UCSD-AML1 (cell line): Measurements from ENCODE around the gene SMARCA2.

Experiments used
- DNase-seq: peaks from one replicate; lab custom pipeline; 2025; ENCODE audit not compliant: unreplicated experiment; lab: John Stamatoyannopoulos, UW

Gene SMARCA2

DNA sequence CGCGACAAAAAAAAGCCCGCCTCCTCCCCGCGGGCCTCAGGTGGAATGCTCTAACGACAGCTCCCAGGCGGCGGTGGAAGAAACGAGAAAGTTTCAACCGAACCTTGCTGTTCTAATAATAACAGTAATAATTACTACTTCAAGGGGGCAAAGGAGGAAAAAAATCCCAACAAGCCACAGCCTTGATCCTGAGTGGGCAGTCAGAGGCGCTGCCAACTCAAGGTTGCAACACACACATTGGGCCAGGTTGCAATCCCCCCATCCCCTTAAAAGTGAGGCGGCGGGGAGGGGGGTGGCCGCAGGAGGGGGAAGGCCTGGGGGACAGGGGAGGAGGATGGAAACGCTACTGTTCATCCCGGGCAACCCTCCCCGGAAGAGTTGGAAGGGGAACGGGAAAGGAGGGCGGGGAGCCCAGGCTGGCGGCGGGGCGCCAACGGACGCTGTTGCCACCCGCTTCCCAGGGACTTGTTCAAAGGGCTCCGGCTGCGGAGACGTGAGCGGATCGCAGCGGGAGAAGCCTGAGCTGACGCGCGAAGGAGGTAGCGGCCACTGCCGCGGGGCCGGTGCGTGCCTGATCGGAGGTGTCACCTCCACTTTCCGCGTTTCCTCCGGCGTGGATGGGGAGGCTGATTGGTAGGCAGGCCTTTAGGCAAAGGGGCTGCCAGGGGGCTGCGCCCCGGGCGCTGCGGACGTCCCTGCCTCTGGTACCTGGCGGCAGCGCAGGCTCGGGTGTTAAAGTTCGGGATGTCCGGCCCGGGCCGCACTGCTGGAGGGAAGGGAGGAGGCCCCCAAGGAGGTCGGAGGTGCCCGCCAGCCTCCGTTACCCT, 647 bp downstream of the SMARCA2 start:
- peak; percentile 59 for DNase-seq

DNA sequence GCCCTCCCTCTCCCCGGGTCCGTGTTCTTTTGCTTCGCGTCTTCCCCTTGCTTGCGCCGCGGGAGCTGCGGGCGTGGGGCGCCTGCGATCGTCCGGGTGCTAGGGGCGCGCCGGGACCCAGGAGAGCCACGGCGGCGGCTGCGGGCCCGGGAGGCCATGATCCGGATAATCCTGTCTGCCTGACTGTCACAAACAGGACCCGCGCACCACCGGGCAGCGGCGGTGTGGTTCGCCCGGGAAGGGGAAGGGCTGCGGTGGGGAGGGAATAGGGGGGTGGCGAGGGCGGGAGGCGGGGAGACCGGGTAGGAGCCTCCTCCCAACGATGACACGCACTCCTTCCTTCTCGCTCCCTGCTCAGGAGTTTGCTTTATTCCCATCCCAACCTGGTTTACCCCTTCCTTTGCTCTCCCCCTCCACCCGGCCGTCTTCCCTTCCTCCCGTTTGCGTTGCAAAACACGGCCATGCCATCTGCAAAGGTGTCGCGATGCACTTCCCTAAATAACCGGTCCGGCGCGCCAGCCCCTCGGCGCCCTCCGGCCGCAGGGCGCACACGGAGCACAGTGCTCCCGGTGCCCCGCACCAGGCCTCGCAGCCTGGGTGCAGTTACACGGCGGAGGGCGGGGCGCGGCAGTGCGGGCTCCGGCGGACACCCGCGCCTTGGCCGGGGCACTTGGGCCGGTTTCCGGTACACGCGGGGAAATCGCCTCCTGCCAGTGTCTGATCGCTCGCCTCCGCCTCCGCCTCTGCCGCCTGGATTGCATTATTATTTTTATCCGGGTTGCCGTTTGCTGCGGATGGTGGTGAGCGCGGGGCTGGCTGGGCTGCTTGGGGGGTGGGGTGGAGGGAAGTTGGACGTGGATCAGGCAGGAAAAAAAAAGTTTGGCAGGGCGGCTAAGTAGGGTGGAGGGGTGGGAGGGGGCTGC, 1.5 kb downstream of the SMARCA2 start:
- DNase-seq: peak; percentile 82

DNA sequence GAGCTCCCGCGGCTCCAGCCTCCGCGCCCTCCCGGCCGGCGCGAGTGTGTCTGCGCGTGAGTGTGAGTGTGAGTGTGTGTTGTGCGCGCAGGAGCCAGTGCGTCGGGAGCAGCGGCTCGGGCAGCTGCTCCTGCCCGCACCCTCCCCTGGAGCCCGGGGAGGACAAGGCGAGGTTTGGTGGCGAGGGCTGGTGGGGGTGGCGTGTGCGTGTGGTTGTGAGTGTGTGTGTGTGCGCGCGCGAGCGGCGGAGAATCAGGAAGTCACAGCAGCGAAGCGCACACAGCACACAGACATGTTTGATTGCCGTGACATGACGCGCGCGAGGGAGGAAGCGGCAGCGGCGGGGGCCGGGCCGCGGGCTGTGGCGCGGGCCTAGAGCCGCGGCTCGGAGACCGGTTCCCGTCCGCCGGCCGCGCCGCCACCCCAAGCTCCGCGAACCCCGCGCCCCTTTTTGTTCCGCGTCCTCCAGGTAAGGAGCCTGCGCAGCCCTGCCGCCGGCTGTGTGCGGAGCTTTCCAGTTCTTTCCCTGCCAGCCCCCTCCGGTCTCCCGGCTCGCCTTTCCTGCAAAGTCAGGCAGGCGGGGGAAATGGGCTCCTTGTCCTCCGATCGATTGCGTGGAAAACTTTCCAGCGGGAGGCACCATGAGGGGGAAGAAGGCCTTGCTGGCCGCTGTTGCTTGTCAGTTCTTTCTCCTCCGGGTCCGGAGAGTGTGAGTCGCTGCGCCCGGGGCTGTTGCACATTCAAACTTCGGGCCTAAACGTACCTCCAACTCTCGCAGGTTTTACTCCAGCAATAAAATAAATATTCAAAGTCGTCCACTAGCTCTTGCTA, 2.4 kb downstream of the SMARCA2 start:
- peak; percentile 84 for DNase-seq

DNA sequence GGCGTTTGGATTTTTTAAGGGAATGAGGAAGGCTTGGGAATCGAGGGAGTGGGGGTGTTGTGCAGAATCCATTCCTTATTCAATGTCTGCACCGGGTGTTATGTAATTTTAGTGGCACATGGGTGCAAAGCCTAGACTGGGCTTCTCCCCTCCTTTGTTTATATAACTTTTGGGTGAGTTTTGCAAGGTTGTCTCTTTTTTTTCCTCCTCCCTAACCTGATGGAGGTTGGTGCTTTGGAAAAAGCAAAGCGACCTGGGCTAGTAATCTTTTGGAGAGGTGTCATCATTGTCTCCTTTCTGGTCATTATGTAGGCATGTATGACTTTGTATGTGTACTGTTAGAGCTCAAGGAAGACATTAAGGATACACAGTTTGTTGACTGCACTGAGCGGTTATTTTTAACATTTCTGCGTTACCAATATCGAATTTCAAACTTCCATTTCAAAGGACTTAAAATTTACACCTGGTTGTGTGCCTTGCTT, 3.1 kb downstream of the SMARCA2 start:
- no peak for DNase-seq

DNA sequence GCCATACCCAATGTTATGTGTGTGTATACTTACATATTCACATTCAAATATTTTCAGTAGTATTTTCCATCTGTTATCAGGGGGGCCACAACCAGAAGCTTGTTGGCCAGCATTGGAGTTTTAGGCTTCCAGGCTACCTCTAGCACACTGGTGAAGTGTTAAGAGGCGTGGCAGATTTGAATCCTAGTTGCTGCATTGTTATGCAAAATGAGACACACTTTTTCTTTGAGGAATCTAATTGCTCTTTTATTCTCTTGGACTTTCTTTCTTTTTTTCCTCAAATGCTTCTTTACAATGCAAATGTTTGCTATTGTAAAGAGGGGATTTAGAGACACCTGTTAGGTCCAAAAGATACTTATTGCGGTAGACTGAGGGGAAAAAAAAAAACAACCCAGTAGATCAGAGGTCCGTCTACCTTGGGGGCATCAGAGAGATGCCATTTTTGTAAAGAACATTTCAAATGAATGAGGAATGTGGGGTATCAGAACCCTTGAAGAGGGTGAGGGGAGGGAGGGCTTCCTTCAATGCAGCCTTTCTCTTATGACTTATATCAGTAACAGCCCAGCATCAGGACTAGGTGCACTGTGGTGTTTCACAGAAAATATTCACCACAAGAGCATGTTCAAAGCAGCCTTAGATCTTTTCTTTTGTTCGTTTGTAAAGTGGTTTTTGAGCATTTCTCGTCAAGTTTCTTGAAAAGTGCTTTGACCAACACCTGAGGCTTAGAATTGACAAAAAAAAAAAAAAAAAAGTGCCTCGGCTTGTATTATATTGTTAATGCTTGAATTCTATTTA, 3.8 kb downstream of the SMARCA2 start:
- DNase-seq: no peak

DNA sequence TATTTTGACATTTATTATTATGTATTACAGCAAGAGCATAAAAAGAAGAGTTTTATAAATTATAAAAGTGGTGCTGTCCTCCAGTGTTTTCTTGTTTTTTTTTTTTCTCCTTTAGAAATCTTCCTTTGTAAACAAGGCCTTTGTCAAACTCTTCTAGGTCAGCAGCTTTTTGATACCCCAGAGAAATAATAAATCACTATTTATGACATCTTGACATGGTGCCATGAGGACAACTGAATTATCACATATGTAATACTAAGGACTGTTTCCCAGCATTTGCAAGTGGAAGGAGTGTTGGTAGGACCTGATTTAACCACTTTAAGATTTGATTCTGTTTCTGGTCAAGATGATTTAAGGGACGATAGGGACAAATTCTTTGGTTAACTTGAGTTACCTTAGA, 4.6 kb downstream of the SMARCA2 start:
- DNase-seq: no peak

DNA sequence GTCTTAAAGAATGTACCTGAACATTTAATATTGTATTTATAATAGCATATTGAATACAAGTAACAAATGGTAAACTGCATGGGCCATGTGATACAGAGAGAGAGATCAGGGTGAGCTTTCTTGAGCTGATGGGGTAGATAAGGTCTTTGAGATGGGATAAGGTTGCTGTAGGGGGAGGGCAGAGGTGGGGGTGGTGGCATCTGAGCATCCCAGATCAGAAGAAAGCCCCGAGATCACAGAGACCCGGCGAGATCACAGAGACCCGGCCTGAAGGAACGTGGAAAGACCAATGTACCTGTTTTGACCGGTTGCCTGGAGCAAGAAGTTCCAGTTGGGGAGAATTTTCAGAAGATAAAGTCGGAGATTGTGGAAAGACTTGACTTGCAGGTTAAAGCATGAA, 6.6 kb downstream of the SMARCA2 start:
- DNase-seq: no peak

DNA sequence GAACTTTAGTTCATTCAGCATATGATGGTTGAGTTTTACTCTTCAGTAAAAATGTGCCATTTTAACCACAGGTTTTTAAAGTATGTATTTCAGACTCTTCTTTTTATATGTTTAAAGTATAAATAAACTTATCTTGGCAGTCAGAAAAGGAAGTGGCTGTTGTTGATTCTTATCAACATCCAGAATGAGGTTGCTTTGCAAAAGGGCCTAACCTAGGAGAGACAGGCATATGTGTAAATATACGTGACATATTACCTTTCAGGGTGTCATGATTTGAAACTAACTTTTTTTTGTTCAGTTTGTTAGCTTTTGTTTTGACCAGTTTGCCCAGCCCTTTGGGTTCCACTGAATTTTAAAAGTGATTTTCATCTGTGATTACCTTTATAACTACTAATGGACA, 7.4 kb downstream of the SMARCA2 start:
- DNase-seq: no peak

DNA sequence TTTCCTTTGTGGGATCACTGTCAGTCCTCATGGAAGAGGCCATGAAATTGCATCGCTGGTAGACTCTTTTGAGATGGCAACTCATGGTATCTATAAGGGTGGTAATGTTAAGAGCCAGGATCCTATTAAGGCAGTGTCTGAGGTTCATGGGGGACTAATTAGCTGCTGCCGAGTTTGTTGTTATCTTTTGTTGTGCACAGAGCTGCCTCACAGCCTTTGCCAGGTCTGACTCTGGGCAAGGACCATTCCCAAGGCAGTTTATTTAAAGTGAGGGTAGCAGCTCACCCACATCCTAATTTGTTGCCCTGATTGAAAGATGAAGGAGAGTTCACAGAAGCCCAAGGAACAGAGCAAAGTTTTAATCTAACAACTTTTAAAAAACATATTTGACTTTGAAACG, 7.9 kb downstream of the SMARCA2 start:
- DNase-seq: no peak

DNA sequence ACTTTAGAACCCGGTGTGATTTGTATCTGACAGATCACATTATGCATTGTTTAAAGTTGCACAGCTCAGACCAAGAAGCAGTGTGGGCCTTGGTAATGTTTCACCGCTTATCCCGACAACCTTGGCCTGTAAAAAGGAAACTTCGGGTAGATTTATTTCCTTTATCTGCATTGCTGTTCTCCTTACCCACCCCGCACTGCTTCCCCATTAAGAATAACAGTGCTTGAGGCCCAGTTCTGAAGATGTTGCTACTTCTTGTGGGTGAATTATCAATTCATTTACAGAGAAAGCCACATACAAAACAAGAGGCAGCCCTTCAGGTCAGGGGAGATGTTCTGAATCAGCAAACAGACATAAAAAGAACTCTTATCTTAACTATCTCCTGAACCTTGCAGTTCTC, 8.4 kb downstream of the SMARCA2 start:
- DNase-seq: no peak

DNA sequence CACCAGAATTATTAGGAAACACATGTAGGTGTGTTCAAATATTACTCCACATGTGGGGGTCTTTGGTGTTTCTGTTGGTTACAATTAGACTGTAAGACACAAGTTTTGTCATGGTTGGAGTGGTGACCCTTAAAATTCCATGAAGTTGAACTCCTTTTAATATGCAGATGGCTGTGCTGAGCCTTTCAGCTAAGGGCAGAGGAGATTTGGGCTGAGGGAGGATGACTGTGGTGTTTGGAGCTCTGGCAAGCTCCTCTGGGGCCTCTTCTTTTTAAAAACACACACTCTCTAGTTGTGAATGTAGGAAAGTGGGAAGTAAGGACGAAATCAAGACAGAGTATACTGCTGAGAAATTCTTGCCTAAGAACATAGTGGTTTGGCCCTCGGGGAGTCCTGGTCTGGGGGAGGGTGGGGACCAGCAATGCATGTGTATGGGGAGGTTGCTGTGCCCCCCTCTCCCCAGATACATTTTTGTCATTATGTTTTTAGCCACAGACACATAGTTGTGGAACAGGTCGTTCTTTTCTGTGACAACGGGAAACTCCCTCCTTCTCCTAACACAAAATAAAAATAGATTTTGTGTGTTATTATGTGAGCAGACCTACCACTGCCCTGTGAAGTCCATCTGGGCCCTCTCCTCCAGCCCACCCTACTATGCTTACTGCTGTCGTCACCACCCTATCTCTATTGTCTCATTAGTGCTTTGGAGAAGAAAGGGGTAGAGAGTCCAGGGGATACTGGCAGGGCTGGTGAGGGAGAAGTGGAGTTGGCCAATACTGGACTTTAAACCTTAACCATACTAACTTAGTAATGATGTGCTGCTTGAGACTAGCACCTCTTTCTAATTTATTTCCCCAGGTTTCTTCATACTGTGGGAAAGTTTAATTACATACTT, 10.0 kb downstream of the SMARCA2 start:
- peak; percentile 33 for DNase-seq

DNA sequence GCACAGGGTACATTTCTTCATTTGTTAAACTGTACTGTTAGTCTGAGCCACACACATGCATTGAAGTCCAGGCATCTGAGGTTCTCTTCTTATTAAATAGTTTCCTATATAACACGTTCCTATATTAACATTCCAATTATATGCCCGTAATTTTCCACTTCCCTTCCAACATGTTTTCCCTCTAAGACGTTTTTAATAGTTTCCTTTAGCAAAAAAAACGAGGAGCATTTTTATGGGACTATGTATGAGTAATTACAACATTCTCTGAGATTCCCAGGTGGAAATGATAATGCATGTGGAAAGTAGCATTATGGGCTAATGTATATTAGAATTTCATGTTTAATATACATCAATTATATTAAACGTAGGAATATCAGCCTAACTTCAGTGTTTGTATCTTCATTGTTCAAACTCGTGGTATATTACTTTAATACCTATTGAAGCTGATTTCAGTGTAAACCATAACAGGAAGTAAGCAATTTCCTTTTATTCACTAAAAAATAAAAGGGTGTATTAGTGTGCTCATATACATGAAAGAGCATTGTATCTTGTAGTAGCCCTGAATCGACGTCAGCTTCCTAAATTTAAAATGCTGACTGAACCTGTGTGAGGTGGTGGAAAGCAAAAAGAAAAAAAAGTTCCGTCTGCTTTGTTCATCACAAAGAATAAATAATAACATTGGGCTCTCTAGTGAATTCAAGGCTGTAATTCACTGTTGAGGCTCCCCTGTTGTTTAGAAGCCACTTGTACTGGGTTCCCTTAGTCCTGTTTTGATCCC, 11.3 kb downstream of the SMARCA2 start:
- no peak for DNase-seq

DNA sequence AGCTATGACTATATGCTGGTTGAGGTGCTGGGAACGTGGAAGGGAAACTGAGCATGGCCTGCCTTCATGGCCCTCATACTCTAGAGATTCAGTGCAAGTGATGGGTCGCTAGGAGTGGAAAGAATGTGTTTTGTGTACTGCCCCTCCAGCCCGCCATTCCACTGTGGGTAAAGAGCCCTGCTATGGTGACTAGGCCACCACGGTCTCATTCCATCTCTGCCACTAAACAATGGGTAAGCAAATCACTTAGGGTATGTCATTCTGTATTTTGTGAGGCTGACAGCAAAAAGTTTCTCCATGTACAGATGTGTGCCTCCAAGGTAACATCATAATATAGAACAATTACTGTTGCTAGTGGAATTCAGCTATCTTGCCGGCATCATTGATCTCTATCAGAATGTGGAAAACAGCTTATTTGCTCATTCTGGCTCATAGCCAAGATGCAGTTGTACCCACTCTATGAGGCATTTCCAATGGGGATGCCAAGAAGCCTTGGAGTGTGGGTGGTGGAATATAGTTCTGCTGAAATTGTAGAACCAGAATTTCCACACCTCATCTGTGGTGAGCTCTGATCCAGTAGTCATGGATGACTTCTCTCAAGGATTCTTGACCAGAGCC, 12.5 kb downstream of the SMARCA2 start:
- DNase-seq: no peak

DNA sequence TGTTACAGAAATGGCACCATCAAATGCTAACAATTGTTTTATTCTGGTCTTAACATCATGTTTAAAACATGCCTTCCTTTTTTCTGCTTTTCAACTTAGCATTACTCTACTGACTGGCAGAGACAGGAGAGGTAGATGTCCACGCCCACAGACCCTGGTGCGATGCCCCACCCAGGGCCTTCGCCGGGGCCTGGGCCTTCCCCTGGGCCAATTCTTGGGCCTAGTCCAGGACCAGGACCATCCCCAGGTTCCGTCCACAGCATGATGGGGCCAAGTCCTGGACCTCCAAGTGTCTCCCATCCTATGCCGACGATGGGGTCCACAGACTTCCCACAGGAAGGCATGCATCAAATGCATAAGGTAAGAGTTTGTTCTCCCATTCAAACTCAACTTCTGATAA, 13.7 kb downstream of the SMARCA2 start:
- no peak for DNase-seq

DNA sequence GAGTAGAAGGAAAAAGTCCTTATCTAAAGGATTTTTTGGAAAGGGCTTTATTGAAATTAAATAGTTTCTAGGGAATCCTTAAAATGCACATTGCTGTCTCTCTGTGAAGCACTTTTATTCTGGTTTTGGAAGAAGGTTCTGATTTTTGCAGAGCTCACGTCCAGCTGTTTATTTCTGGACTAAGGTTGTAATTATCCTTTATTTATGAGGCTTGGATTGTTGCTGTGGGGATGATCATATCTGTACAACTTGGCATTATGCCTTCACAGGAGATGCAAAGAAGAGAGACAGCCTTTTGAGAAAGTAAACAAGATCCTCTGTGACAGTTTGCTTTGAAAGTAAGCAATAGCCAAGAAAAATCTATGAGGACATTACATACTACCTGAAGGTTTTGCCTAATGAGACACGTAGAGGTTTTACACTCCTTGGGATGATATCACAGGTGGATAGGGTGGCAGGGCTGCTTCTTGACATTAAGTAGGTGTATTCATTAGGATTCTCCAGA, 14.6 kb downstream of the SMARCA2 start:
- no peak for DNase-seq

DNA sequence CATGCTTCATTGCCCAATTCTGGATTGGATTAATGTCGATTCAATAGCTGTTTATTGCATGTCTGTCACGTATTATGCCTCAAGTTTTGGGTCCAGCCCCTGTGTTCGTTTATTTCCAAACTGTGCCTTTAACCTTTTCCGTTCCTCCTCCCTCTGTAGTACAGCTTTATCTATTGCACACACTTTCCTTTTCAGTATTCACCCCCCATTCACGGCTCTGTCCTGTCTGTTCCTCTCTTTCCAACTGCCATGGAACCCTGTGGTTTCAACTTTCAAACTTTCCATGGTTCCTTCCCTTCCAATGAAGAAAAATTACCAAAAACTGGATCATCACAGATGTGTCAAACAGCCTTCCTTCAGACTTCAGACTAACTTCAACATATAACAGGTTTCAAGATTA, 17.1 kb downstream of the SMARCA2 start:
- DNase-seq: no peak

DNA sequence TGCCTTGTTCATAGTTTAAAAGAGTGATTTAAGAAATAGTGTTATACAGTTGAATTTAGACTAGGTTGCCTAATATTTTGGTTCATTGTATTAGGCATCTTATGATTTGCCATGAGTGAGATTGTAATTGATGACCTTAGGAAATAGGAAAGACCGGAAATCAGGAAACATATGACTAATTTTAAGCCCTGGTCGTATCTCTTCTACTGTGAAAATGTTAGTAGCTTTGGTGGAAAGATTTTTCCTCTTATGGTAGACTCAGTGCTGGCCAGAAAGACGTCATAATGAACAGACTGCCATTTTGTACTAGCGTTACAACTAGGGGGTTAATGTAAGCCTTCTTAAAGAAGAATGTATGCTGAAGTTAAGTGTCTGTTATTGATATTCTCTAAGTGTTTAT, 21.7 kb downstream of the SMARCA2 start:
- no peak for DNase-seq
